Kidney (tissue), 14 donors: Measurements from ENCODE around the gene XKR7. TPM values are rescaled to one million over a fixed set of nuclear protein-coding genes. Genes with fewer than 3 reads are reported as not detected.

Source experiments
- DNase-seq, 5 donors: peaks; one replicate each; pipeline ENCODE4 v3.0.0-alpha.2; 2013 to 2020
- FAIRE-seq: peaks from 2 replicates; lab custom pipeline; 2012; peaks lifted over from hg19 to GRCh38; lab: Jason Lieb, UNC
- H3K27ac ChIP-seq, 2 donors: one replicate each; pipeline ENCODE4 v1.7.0; 2013; ENCODE audit warnings: low read depth in 2 of 2, low read length in 2 of 2, inconsistent platforms in 1 of 2
- H3K27me3 ChIP-seq: one replicate; pipeline ENCODE4 v1.7.1; 2013; ENCODE audit warnings: low read length, inconsistent platforms; ENCODE audit not compliant: control insufficient read depth, insufficient read depth
- H3K36me3 ChIP-seq, 3 donors: one replicate each; pipeline versions ENCODE4 v1.7.0 to v1.7.1; 2013; ENCODE audit warnings: low read length in 3 of 3, control low read depth in 1 of 3, inconsistent platforms in 1 of 3; ENCODE audit not compliant: insufficient read depth in 3 of 3, control insufficient read depth in 2 of 3
- H3K4me1 ChIP-seq, 3 donors: one replicate each; pipeline versions ENCODE4 v1.7.0 to v1.7.1; 2013; ENCODE audit warnings: low read length in 3 of 3, inconsistent platforms in 1 of 3, low read depth in 1 of 3; ENCODE audit not compliant: control insufficient read depth in 2 of 3, insufficient read depth in 2 of 3
- H3K4me3 ChIP-seq, 3 donors: one replicate each; pipeline versions ENCODE4 v1.7.0 to v1.8.1; 2013; ENCODE audit warnings: low read length in 3 of 3, control low read depth in 1 of 3, inconsistent platforms in 1 of 3
- H3K9ac ChIP-seq, 3 donors: one replicate each; pipeline versions ENCODE4 v1.7.0 to v1.7.1; 2013; ENCODE audit warnings: low read length in 3 of 3, control low read depth in 1 of 3, inconsistent platforms in 1 of 3
- H3K9me3 ChIP-seq, 3 donors: one replicate each; pipeline versions ENCODE4 v1.7.0 to v1.7.1; 2013; ENCODE audit warnings: low read length in 3 of 3, control low read depth in 1 of 3, inconsistent platforms in 1 of 3; ENCODE audit not compliant: control insufficient read depth in 2 of 3, insufficient read depth in 1 of 3
- CTCF ChIP-seq: IDR thresholded peaks from 3 replicates; pipeline ENCODE4 v1.5.1; 2012; ENCODE audit warnings: mild to moderate bottlenecking, moderate library complexity, borderline replicate concordance; ENCODE audit not compliant: insufficient read depth; ENCODE audit errors: extremely low read depth
- intact Hi-C: fragments of 100-400 bp; cut with DNase I; formaldehyde crosslinking; loops from one replicate; pipeline ENCODE4 v1.11.1; 2022
- polyA plus RNA-seq: library from polyadenylated mRNA; stranded (reverse); fragments of 350-450 nt; fragmentation: Illumina TruSeq; extraction: RNeasy Lipid Tissue Mini Kit (QIAGEN cat#74804); gene quantifications from one replicate; pipeline ENCODE4 v1.2.3, GENCODE V29; 2014; ENCODE audit warnings: low read depth, low replicate concordance; ENCODE audit not compliant: insufficient read depth
- total RNA-seq: library from RNA; stranded (reverse); fragmentation: NEBNext Ultra II Directional; extraction: Animal tissue kit (Norgen Biotek cat#: 25700); gene quantifications from one replicate; pipeline ENCODE4 v1.2.1, GENCODE V29; 2021
- donor health status: control.
- donor health status: control.
- donor health status: control.
- donor health status: control.
- donor health status: control.
- donor health status: DM: yes; HTN: yes; CAD: no.
- donor health status: Normal renal cell carcinoma (clear cell type).

XKR7 gene
- total and polyA plus RNA-seq, 2 donors from 2014 or later = 0.06 TPM; not detected in 1

- Histone ChIP-seq H3K36me3 (no peaks in the 10 kb centered on the region), H3K27me3 (no peaks in the 10 kb centered on the region), H3K9me3 (no peaks in the 10 kb centered on the region), H3K4me1 (peaks cover 0 to 9% (median 4%) of the 10 kb centered on the region in 3 donors), H3K9ac (no peak overlapping the region), H3K27ac (no peak overlapping the region), H3K4me3 (no peak overlapping the region)
- intact Hi-C loops = no loop called here
- no peak for DNase-seq
- no peak for FAIRE-seq
- TF ChIP-seq CTCF = no peak
Measured at GRCh38 chr20:32027643-32028042, 59.7 kb downstream of the XKR7 start.

DNA sequence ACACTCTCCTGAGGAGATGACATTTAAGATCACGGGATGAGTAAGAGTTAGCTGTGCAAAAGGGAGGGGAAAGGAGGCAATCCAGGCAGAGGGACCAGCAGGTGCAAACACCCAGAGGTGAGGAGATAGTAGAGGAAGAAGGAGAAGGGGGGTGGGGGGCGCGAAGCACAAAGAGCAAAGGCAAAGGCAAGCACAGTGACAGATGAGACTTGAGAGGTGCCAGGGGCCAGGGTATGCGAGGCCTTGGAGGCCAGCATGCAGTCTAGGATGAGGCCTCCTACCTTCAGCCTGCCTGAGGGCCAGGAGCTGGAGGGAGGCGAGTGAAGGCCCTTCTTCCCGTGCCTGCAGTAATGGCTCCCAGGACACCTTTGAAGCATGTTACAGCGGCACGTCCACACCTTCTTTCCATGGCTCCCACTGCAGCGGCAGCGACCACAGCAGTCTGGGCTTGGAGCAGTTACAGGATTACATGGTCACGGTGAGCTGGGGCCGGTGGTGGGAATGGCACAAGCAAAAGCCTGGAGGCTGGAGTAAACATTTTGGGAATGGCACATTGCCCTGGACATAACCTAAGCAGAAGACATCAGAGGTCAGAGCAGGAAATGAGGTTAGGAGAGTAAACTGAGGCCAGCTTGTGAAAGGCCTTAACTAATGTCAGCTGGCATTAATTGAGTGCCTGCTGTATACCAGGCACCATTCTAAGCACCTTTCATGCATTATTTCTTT, 60.9 kb downstream of the XKR7 start:
- Histone ChIP-seq H3K36me3 (no peaks in the 10 kb centered on the region), H3K9ac (no peak overlapping the region), H3K27ac (no peak overlapping the region), H3K27me3 (no peaks in the 10 kb centered on the region), H3K4me1 (peaks cover 0 to 9% (median 4%) of the 10 kb centered on the region in 3 donors), H3K4me3 (peak overlapping the region in 1 of 3 donors; percentile 12), H3K9me3 (no peaks in the 10 kb centered on the region)
- DNase-seq (peak in 4 of 5 donors; percentile 80 to 82 (median 81)), FAIRE-seq (no peak)
- intact Hi-C loops = no loop called here
- no peak for TF ChIP-seq CTCF

DNA sequence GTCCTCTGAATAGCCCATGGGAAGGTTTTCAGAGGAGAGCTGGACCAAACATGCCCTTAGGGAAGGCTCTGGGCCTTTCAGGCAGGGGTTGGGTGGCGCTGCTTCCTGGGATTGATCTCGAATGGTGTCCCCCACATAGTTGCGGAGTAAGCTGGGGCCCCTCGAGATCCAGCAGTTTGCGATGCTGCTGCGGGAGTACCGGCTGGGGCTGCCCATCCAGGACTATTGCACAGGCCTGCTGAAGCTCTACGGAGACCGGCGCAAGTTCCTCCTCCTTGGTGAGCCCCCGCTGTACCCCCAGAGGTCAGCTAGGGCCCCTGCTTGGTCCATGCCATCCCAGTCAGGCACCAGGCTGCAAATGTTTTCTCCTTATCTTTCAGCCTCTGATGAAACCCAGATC, 61.6 kb downstream of the XKR7 start:
- no peak for FAIRE-seq
- Histone ChIP-seq H3K4me1 (peaks cover 0 to 9% (median 4%) of the 10 kb centered on the region in 3 donors), H3K9me3 (no peaks in the 10 kb centered on the region), H3K27ac (no peak overlapping the region), H3K27me3 (no peaks in the 10 kb centered on the region), H3K36me3 (no peaks in the 10 kb centered on the region), H3K4me3 (no peak overlapping the region), H3K9ac (no peak overlapping the region)
- no peak for TF ChIP-seq CTCF
- no peak for DNase-seq
- intact Hi-C loops = no loop called here
